ENCODE results near the gene DESI2.
"Not testable (repeated sequence)": the region's sequence is repeated elsewhere in the genome, so short reads cannot be mapped to it uniquely, and the experiment has no call there.

DESI2 gene

DNA sequence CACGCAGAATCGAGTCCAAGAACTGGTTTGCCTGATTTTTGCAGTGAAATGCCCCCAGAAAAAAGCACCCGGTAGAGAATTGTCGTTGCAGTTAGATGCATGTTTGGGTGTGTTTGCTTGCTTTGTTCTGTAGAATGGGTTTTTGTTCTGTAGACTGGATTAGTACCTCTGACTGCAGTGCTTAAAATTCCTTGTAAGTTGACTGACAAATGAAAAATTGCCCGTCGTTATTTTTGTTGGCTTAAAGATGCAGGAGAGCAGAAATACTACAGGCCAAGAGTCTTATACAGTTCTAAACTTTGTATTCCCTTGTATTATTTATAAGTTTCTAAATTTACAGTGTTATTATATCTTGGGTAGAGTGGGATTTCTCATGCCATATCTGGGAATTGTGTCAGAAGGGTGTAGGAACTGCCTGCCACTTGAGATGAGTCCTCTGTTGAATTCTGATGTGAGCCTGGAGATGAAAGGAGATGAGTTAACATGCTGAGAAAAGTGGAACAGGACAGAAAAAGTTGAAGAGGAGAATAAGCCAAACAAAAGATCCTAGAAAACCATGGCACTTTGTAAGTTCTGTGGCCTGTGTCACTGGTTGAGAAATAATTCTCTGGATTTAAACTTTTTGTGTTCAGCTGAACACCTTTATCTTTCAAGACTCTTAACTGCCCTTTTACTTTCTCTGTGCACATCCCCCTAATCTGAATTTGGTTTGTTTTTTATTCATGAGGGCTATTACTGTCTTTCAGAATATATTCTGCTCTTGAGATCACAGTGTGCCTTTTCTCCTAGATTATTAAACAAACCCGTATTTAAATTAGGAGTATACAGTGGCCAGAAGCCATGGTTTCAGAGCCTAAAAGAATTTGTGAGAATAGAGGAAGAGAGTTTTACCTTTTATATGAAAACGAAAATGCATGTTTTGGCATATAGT, 1.4 kb downstream of the DESI2 start:
- in situ Hi-C loops (cut with MboI; ENCODE audit: low sequenced_read_pairs) = no loop called here

DNA sequence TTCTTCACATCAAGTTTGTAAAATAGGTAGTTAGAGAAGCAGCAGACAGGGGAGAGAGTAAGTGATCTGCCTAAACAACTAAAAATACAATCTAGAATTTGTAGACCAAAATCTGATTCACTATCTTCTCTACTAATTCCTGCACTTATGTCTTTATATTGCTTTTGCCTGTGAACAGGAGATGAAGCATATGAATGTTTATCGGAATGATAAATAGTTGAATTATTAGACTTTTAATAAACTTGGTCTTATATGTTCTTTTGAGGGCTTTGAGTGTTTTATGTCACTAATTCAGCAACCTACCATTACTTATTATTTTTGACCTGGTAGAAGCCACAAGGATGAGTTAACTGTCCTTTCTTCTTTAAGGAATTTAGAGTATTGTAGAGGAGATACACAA, 2.3 kb downstream of the DESI2 start:
- in situ Hi-C loops (cut with MboI; ENCODE audit: low sequenced_read_pairs) = no loop called here

- in situ Hi-C loops (cut with MboI; ENCODE audit: low sequenced_read_pairs) = no loop called here
Measured at GRCh38 chr1:244657421-244657820, 4.5 kb downstream of the DESI2 start.

GRCh38 chr1:244659694-244660093, 6.8 kb downstream of the DESI2 start:
- in situ Hi-C loops (cut with MboI; ENCODE audit: low sequenced_read_pairs) = no loop called here

GRCh38 chr1:244660595-244660994, 7.7 kb downstream of the DESI2 start:
- in situ Hi-C loops (cut with MboI; ENCODE audit: low sequenced_read_pairs) = no loop called here

DNA sequence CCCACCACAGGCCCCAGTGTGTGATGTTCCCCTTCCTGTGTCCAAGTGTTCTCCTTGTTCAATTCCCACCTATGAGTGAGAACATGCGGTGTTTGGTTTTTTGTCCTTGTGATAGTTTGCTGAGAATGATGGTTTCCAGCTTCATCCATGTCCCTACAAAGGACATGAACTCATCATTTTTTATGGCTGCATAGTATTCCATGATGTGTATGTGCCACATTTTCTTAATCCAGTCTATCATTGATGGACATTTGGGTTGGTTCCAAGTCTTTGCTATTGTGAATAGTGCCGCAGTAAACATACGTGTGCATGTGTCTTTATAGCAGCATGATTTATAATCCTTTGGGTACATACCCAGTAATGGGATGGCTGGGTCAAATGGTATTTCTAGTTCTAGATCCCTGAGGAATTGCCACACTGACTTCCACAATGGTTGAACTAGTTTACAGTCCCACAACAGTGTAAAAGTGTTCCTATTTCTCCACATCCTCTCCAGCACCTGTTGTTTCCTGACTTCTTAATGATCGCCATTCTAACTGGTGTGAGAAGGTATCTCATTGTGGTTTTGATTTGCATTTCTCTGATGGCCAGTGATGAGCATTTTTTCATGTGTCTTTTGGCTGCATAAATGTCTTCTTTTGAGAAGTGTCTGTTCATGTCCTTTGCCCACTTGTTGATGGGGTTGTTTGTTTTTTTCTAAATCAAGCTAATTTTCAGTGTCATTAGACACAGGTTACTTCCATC, 8.8 kb downstream of the DESI2 start:
- in situ Hi-C loops (cut with MboI; ENCODE audit: low sequenced_read_pairs) = not testable (repeated sequence)

DNA sequence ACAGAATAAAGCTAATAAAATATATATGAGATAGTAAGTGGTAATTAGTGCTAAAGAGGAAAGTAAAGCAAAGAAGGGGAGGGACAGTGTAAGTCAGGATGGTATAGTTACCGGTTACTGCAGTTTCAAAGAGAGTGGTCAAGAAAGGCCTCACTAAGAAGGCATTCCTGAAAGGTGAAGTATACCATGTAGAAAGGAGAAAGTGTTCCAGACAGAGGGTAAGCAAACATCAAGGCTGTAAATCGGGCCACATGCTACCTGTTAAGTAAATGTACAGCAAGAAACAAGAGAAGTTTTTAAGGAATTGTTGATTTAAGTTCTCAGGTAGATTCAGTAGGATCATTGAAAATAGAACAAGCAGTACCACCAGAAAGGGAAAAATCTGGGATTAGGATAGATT, 9.7 kb downstream of the DESI2 start:
- in situ Hi-C loops (cut with MboI; ENCODE audit: low sequenced_read_pairs) = no loop called here

GRCh38 chr1:244664353-244664752, 11.4 kb downstream of the DESI2 start:
- in situ Hi-C loops (cut with MboI; ENCODE audit: low sequenced_read_pairs) = no loop called here

- in situ Hi-C loops (cut with MboI; ENCODE audit: low sequenced_read_pairs) = no loop called here
Measured at GRCh38 chr1:244665771-244666217, 12.9 kb downstream of the DESI2 start.

DNA sequence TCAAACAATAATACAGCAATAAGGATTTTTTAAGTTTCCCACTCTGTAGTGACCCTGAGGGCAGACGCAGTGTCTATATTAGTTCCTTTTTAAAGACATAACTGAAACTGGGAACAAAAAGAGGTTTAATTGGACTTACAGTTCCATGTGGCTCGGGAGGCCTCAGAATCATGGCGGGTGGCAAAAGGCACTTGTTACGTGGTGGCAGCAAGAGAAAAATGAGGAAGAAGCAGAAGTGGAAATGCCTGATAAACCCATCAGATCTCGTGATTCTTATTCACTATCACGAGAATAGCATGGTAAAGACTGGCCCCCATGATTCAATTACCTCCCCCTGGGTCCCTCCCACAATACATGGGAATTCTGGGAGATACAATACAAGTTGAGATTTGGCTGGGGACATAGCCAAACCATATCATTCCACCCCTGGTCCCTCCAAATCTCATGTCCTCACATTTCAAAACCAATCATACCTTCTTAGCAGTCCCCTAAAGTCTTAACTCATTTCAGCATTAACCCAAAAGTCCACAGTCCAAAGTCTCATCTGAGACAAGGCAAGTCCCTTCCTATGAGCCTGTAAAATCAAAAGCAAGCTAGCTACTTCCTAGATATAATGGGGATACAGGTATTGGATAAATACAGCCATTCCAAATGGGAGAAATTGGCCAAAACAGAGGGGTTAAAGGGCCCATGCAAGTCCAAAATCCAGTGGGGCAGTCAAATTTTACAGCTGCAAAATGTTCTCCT, 13.9 kb downstream of the DESI2 start:
- in situ Hi-C loops (cut with MboI; ENCODE audit: low sequenced_read_pairs) = not testable (repeated sequence)

DNA sequence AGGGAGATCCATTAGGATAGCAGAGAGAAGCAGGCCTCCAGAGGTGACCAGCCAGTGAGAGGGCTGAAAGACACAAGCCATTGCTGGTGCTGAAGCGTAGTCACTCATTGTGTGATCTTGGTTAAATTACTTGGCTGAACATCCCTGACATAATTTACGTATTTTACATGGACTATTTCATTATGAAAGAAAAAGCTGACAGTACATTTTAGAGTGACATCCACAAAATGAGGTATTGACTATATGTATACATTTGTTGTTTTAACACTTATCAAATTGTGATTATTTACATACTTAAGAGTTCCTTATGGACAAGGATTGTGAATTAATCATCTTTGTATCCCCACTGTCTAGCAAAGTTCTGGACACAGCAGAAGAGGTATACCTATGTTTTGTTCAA, 14.9 kb downstream of the DESI2 start:
- in situ Hi-C loops (cut with MboI; ENCODE audit: low sequenced_read_pairs) = no loop called here

DNA sequence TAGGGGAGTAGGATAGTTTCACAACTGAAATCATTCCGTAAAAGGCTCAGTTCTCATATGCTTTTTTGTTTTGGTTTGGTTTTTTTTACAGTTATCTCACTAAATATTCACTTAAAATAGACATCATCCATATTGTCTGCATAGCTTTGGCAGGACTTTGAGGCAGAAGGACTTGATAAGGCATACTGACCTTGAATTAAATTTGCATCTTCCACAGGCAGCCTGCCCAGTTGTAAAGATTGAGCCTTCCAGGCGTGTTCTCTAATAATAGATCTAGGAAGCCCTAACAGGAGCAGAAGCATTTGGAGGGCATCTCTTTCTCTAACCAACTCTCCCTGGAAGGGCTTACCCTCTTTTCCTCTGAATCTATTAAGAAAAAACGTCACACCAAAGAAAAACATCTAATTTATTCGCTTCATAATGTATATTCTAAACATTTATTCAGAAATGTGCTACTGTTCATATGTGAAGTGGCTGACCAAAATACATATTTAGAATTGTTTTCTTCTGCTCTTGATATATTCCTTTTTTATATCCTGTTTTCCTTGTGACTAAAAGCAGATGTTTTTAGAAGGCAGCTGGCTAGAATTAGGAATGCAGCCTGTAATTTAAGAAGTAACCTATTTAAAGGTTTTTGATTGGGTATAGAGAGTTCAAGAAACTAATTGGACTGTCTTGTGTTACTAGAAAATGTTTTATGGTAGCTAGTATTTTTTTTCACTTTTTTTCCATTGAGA, 20.2 kb downstream of the DESI2 start:
- in situ Hi-C loops (cut with MboI; ENCODE audit: low sequenced_read_pairs) = no loop called here

DNA sequence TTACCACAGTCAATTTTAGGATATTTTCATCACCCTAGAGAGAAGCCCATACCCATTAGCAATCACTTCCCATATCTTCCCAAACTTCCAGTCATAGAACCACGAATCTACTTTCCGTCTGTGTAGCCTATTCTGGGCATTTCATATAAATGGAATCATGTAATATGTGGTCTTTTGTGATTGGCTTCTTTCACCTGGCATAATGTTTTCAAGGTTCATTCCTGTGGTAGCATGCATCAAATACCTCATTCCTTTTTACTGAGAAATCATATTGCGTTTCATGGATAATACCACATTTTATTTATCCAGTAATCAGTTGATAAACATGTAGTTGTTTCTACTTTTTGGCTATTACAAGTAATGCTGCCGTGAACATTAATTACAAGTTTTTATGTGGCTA, 21.5 kb downstream of the DESI2 start:
- in situ Hi-C loops (cut with MboI; ENCODE audit: low sequenced_read_pairs) = no loop called here

DNA sequence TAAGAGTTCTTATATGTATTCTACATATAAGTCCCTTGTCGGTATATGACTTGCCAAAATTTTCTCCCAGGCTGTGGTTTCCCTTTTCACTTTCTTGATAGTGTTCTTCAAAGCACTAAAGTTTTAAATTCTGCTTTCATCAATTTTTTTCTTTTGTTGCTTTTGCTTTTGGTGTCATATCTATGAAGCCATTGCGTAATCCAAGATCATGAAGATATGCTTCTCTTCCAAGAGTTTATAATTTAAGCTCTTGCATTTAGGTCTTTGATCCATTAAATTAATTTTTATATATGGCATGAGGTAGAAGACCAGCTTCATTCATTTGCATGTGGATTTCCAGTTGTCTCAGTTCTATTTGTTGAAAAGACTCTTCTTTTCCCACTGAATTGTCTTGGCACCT, 22.2 kb downstream of the DESI2 start:
- in situ Hi-C loops (cut with MboI; ENCODE audit: low sequenced_read_pairs) = no loop called here

DNA sequence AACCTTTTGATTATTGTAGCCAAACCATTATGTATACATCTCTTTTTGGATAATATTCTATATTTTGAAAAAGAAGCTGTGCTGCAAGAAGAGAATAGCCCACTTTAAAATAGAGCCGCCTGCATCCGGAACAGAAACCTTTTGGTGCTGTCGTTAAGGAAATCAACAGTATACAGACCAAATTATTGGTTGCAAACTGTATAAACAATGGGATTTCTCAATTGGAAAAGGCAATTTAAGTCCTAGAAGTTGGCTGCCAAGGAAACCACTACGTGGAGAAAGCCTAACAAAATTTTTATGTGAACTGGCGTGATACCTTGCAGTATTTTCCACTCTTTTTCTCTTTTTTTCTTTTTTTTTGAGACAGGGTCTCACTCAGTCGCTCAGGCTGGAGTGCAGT, 25.8 kb downstream of the DESI2 start:
- in situ Hi-C loops (cut with MboI; ENCODE audit: low sequenced_read_pairs) = no loop called here

- in situ Hi-C loops (cut with MboI; ENCODE audit: low sequenced_read_pairs) = no loop called here
Measured at GRCh38 chr1:244680667-244681066, 27.7 kb downstream of the DESI2 start.

DNA sequence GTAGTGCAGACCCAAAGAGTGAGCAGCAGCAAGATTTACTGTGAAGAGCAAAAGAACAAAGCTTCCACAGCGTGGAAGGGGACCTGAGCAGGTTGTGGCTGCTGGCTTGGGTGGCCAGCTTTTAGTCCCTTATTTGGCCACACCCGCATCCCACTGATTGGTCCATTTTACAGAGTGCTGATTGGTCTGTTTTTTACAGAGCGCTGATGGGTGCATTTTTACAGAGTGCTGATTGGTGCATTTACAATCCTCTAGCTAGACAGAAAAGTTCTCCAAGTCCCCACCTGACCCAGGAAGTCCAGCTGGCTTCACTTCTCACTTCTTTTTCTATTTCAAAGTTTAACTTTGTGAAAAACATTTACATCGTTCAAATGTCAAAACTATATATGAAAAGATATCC, 29.2 kb downstream of the DESI2 start:
- in situ Hi-C loops (cut with MboI; ENCODE audit: low sequenced_read_pairs) = not testable (repeated sequence)

GRCh38 chr1:244695937-244696336, 43.0 kb downstream of the DESI2 start:
- in situ Hi-C loops (cut with MboI; ENCODE audit: low sequenced_read_pairs) = no loop called here

GRCh38 chr1:244699741-244700140, 46.8 kb downstream of the DESI2 start:
- in situ Hi-C loops (cut with MboI; ENCODE audit: low sequenced_read_pairs) = no loop called here

- in situ Hi-C loops (cut with MboI; ENCODE audit: low sequenced_read_pairs) = no loop called here
Measured at GRCh38 chr1:244700808-244701207, 47.9 kb downstream of the DESI2 start.

DNA sequence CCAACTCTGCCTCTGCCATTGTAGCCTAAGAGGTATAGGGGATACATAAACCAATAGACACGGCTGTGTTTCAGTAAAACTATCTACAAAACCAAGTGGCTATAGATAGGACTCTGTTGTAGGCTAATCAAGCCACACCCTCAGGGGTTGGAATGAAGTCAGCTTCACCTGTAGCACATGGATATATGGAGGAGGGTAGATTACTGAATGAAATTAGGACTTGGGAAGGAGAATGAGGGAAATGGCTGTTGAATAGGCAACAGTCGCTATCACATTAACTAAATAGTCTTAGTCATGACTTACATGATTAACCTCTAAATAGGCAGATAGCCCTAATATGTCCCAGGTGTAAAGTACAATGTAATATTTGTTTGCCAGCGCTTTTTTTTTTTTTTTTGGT, 49.7 kb downstream of the DESI2 start:
- in situ Hi-C loops (cut with MboI; ENCODE audit: low sequenced_read_pairs) = no loop called here
